IMR-90 (cell line): ENCODE measurements around the gene ADAMTS12. TPM values are rescaled to one million over a fixed set of nuclear protein-coding genes. Genes with fewer than 3 reads are reported as not detected.

ENCODE experiments used
- ATAC-seq: fragments of 200-7000 bp; cut with Tn5 transposase; 2 replicates; pipeline ENCODE4 v1.9.1; 2020; ENCODE audit warnings: low read depth, mild to moderate bottlenecking, moderate library complexity
- BruUV-seq: library from RNA; stranded (reverse); fragments of 400-500 nt; replicated peaks from 2 replicates; lab custom pipeline; 2021; lab: Mats Ljungman, UMichigan
- CTCF ChIA-PET: fragments of 300-600 bp; formaldehyde crosslinking; extraction: SDS; loops from one replicate; lab custom pipeline; 2021; ENCODE audit warnings: antibody characterized with exemption; lab: Yijun Ruan, JAX
- POLR2A ChIA-PET: fragments of 300-600 bp; sonication (Branson Sonifier 250); formaldehyde crosslinking; loops from one replicate; lab custom pipeline; 2022; ENCODE audit warnings: antibody characterized with exemption; ENCODE audit not compliant: unreplicated experiment; lab: Charles Lee
- DNase-seq: peaks from one replicate; pipeline ENCODE4 v3.0.0; 2013
- H2AFZ ChIP-seq: replicated peaks from 2 replicates; pipeline ENCODE3; 2013; ENCODE audit warnings: low read length, mild to moderate bottlenecking; ENCODE audit not compliant: poor library complexity
- H2AK5ac ChIP-seq: 2 replicates; pipeline ENCODE4 v1.6.1; 2013; ENCODE audit warnings: low read depth, low read length, inconsistent platforms
- H2AK9ac ChIP-seq: replicated peaks from 2 replicates; pipeline ENCODE3; 2013; ENCODE audit warnings: mild to moderate bottlenecking, low read depth, low read length, moderate library complexity; ENCODE audit not compliant: poor library complexity
- H2BK120ac ChIP-seq: 2 replicates; pipeline ENCODE4 v1.6.1; 2013; ENCODE audit warnings: low read depth, low read length, inconsistent platforms
- H2BK15ac ChIP-seq: 3 replicates; pipeline ENCODE4 v1.6.1; 2013; ENCODE audit warnings: low read depth, low read length, inconsistent platforms
- H2BK20ac ChIP-seq: 2 replicates; pipeline ENCODE4 v1.6.1; 2013; ENCODE audit warnings: low read depth, mild to moderate bottlenecking, inconsistent platforms, low read length, moderate library complexity
- H2BK5ac ChIP-seq: 2 replicates; pipeline ENCODE4 v1.6.1; 2013; ENCODE audit warnings: mild to moderate bottlenecking, low read depth, low read length, inconsistent platforms; ENCODE audit not compliant: poor library complexity, severe bottlenecking
- H3K14ac ChIP-seq: replicated peaks from 2 replicates; pipeline ENCODE4 v1.6.1; 2013; ENCODE audit warnings: low read depth, low read length, inconsistent platforms
- H3K18ac ChIP-seq: 2 replicates; pipeline ENCODE4 v1.6.1; 2013; ENCODE audit warnings: low read depth, low read length, control low read depth
- H3K23ac ChIP-seq: 2 replicates; pipeline ENCODE4 v1.6.1; 2013; ENCODE audit warnings: low read depth, low read length, inconsistent platforms
- H3K27ac ChIP-seq: 2 replicates; pipeline ENCODE4 v1.5.1; 2013; ENCODE audit warnings: mild to moderate bottlenecking, control low read depth, low read length; ENCODE audit not compliant: insufficient read depth
- H3K27me3 ChIP-seq: 2 replicates; pipeline ENCODE4 v1.6.1; 2013; ENCODE audit warnings: low read length; ENCODE audit not compliant: control insufficient read depth, insufficient read depth
- H3K36me3 ChIP-seq: 2 replicates; pipeline ENCODE4 v1.6.1; 2013; ENCODE audit warnings: low read length, mixed read lengths; ENCODE audit not compliant: control insufficient read depth, insufficient read depth
- H3K4ac ChIP-seq: 2 replicates; pipeline ENCODE4 v1.6.1; 2013; ENCODE audit warnings: low read depth, low read length, inconsistent platforms
- H3K4me1 ChIP-seq: 2 replicates; pipeline ENCODE4 v1.6.1; 2013; ENCODE audit warnings: low read length, mixed read lengths; ENCODE audit not compliant: control insufficient read depth, insufficient read depth
- H3K4me2 ChIP-seq: 2 replicates; pipeline ENCODE4 v1.6.1; 2013; ENCODE audit warnings: low read depth, mild to moderate bottlenecking, control low read depth, low read length, moderate library complexity
- H3K4me3 ChIP-seq: 2 replicates; pipeline ENCODE4 v1.5.1; 2013; ENCODE audit warnings: low read depth, mild to moderate bottlenecking, control low read depth, low read length, moderate library complexity; ENCODE audit not compliant: insufficient read depth
- H3K56ac ChIP-seq: 2 replicates; pipeline ENCODE4 v1.6.1; 2013; ENCODE audit warnings: low read length, inconsistent platforms; ENCODE audit not compliant: insufficient read depth; ENCODE audit errors: extremely low read depth
- H3K79me1 ChIP-seq, 2 experiments: 2 replicates each; pipeline ENCODE4 v1.6.1; 2013; ENCODE audit warnings: low read length in 2 of 2, inconsistent platforms in 1 of 2, low read depth in 1 of 2
- H3K9ac ChIP-seq: 2 replicates; pipeline ENCODE4 v1.6.1; 2013; ENCODE audit warnings: low read depth, low read length, control low read depth
- H3K9me1 ChIP-seq: 2 replicates; pipeline ENCODE4 v1.6.1; 2013; ENCODE audit warnings: low read length, inconsistent platforms; ENCODE audit not compliant: insufficient read depth
- H3K9me3 ChIP-seq: 2 replicates; pipeline ENCODE4 v1.6.1; 2013; ENCODE audit warnings: low read length; ENCODE audit not compliant: control insufficient read depth, insufficient read depth
- H4K20me1 ChIP-seq: 2 replicates; pipeline ENCODE4 v1.6.1; 2013; ENCODE audit warnings: low read length, inconsistent platforms; ENCODE audit not compliant: insufficient read depth
- H4K5ac ChIP-seq: 2 replicates; pipeline ENCODE4 v1.6.1; 2013; ENCODE audit warnings: mild to moderate bottlenecking, low read depth, low read length, control low read depth
- H4K8ac ChIP-seq, 2 experiments: 2 replicates each; pipeline ENCODE4 v1.6.1; 2013; ENCODE audit warnings: low read depth in 2 of 2, low read length in 2 of 2, control low read depth in 1 of 2, inconsistent platforms in 1 of 2
- H4K91ac ChIP-seq: 2 replicates; pipeline ENCODE4 v1.6.1; 2013; ENCODE audit warnings: low read depth, low read length, inconsistent platforms; ENCODE audit not compliant: insufficient read depth
- BHLHE40 ChIP-seq: fragments of 150-350 bp; IDR thresholded peaks from 2 replicates; pipeline ENCODE4 v1.6.1; 2016; ENCODE audit warnings: mild to moderate bottlenecking, low read depth, low read length
- CHD1 ChIP-seq: IDR thresholded peaks from 2 replicates; pipeline ENCODE4 v1.6.1; 2012; ENCODE audit warnings: low read depth, low read length, improper control_type of control experiment
- CTCF ChIP-seq: conservative IDR thresholded peaks from 2 replicates; pipeline ENCODE4 v1.5.1; 2012; ENCODE audit warnings: mild to moderate bottlenecking, low read depth, low read length, improper control_type of control experiment
- ELK1 ChIP-seq: fragments of 150-350 bp; IDR thresholded peaks from 2 replicates; pipeline ENCODE4 v1.6.1; 2016; ENCODE audit warnings: low read depth, mild to moderate bottlenecking, low read length, moderate library complexity, borderline replicate concordance
- FOS ChIP-seq: fragments of 150-350 bp; IDR thresholded peaks from 2 replicates; pipeline ENCODE4 v1.6.1; 2016; ENCODE audit warnings: low read depth, low read length
- MAFK ChIP-seq: IDR thresholded peaks from 2 replicates; pipeline ENCODE4 v1.6.1; 2012; ENCODE audit warnings: low read depth, low read length, improper control_type of control experiment
- MAZ ChIP-seq: IDR thresholded peaks from 2 replicates; pipeline ENCODE4 v1.6.1; 2012; ENCODE audit warnings: low read depth, mild to moderate bottlenecking, low read length, improper control_type of control experiment, moderate library complexity, borderline replicate concordance
- NFE2L2 ChIP-seq: fragments of 150-350 bp; IDR thresholded peaks from 2 replicates; pipeline ENCODE4 v1.6.1; 2016; ENCODE audit warnings: low read depth, mild to moderate bottlenecking, low read length
- POLR2A ChIP-seq: IDR thresholded peaks from 2 replicates; pipeline ENCODE4 v1.6.1; 2012; ENCODE audit warnings: mild to moderate bottlenecking, low read depth, low read length
- RCOR1 ChIP-seq: IDR thresholded peaks from 2 replicates; pipeline ENCODE4 v1.6.1; 2012; ENCODE audit warnings: mild to moderate bottlenecking, low read length, improper control_type of control experiment; ENCODE audit not compliant: insufficient replicate concordance
- SMC3 ChIP-seq: fragments of 150-350 bp; IDR thresholded peaks from 2 replicates; pipeline ENCODE4 v1.6.1; 2016; ENCODE audit warnings: low read depth, mild to moderate bottlenecking, antibody characterized with exemption, low read length, moderate library complexity
- USF2 ChIP-seq: fragments of 150-350 bp; IDR thresholded peaks from 2 replicates; pipeline ENCODE4 v1.6.1; 2017; ENCODE audit warnings: mild to moderate bottlenecking, antibody characterized with exemption, low read length, low read depth
- WGBS, 2 experiments: methylation state at CpG; one replicate each; pipeline versions ENCODE4 v1.1.5 to v1.1.7; 2013; ENCODE audit warnings: missing lambda C conversion rate in 2 of 2; ENCODE audit not compliant: insufficient read length in 1 of 2; ENCODE audit errors: extremely low coverage in 2 of 2; 5-methylcytosine and 5-hydroxymethylcytosine counted together
- dilution Hi-C: fragments of 300-500 bp; cut with HindIII; formaldehyde crosslinking; loops from one replicate; pipeline ENCODE4 v1.14.3; 2018; ENCODE audit warnings: low sequenced_read_pairs; ENCODE audit not compliant: unreplicated experiment
- in situ Hi-C: fragments of 300-500 bp; cut with MboI; formaldehyde crosslinking; loops from 3 replicates; pipeline ENCODE4 v1.14.3; 2019; ENCODE audit warnings: low sequenced_read_pairs, inconsistent platforms, mixed read lengths
- intact Hi-C: fragments of 100-400 bp; cut with micrococcal nuclease; formaldehyde crosslinking; loops from 2 replicates; pipeline ENCODE4 v1.10.0; 2022
- polyA plus RNA-seq, 3 experiments: library from polyadenylated mRNA; depleted of rRNA; stranded (reverse); fragments of >200 nt; gene quantifications; 2 replicates each; pipeline ENCODE4 v1.2.3, GENCODE V29; 2012; ENCODE audit warnings: low replicate concordance in 1 of 3
- total RNA-seq: library from RNA; depleted of rRNA; stranded (reverse); fragments of >200 nt; gene quantifications from 2 replicates; pipeline ENCODE4 v1.2.3, GENCODE V29; 2012

The ADAMTS12 gene
- total and polyA plus RNA-seq, 2 of the 4 experiments (the other 2 are of a cell fraction): 27.3 to 51.3 TPM

DNA sequence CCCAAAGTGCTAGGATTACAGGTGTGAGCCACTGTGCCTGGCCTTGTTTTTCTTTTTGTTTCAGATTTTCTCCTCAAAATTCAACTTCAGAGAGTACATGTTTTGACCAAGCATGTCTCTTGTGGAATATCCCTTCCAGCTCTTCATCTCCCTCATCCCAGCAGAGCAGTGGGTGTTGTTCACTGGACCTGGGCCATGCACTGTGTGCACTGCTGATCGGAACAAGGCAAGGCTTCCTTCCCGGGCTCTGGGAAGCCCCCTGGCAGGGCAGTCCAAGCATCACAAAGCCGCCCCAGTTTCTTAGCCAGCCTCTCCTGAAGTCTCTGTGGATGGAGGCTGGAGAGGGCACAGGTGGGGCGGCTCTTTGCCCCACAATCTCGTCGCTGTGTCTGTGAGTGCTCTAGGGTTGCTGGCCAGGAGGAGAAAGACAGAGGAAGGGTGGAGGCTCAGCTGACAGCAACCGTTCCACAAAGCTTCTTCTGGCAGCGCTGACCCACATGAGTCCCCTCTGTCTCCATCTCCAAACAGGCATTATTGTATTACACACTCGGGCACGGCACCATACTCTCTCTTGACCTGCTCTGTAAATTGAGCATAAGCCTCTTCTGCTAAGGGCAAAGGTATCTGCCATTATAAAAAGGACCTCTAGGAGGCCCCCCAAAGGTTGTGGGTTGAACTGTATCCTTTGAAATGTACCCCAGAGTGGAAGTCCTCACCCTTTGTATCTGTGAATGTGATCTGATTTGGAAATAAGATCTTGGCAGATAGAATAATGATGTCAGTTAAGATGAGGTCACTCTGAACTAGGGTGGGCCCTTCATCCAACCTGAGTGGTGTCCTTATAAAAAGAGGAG is 361.4 kb downstream of the ADAMTS12 start:
- no peak overlapping the region for H2AFZ ChIP-seq
- H4K91ac ChIP-seq: no peak overlapping the region
- no peak overlapping the region for H4K8ac ChIP-seq
- TF ChIP-seq FOS (no peak), ELK1 (no peak), CHD1 (no peak), NFE2L2 (no peak), POLR2A (no peak), RCOR1 (no peak), BHLHE40 (no peak), MAZ (no peak), SMC3 (no peak), USF2 (no peak), CTCF (no peak), MAFK (no peak)
- no peak overlapping the region for H3K14ac ChIP-seq
- H2AK9ac ChIP-seq: no peak overlapping the region
- H3K23ac ChIP-seq: no peak overlapping the region
- peaks cover 4% of the 10 kb centered on the region for H3K36me3 ChIP-seq
- intact Hi-C loops: no loop called here
- no peaks in the 10 kb centered on the region for H4K20me1 ChIP-seq
- in situ Hi-C loops: no loop called here
- H2BK5ac ChIP-seq: no peak overlapping the region
- CTCF ChIA-PET: no interaction called here
- no peak overlapping the region for H3K56ac ChIP-seq
- no peaks in the 10 kb centered on the region for H3K79me1 ChIP-seq
- H2AK5ac ChIP-seq: no peak overlapping the region
- H2BK20ac ChIP-seq: no peak overlapping the region
- no peak overlapping the region for H3K4me2 ChIP-seq
- BruUV-seq: no TSS peak
- no peak overlapping the region for H3K27ac ChIP-seq
- no peak overlapping the region for H3K4ac ChIP-seq
- no peak overlapping the region for H4K5ac ChIP-seq
- no peaks in the 10 kb centered on the region for H3K9me1 ChIP-seq
- no peaks in the 10 kb centered on the region for H3K4me1 ChIP-seq
- no peaks in the 10 kb centered on the region for H3K27me3 ChIP-seq
- no peak overlapping the region for H3K18ac ChIP-seq
- no CpG with 5 or more reads among the region's 10 CpGs for WGBS, 2 experiments
- H3K4me3 ChIP-seq: no peak overlapping the region
- no peaks in the 10 kb centered on the region for H3K9me3 ChIP-seq
- no peak for DNase-seq
- H3K9ac ChIP-seq: no peak overlapping the region
- no peak overlapping the region for H2BK15ac ChIP-seq
- POLR2A ChIA-PET: no interaction called here
- dilution Hi-C loops: no loop called here
- no peak overlapping the region for H2BK120ac ChIP-seq
- no peak for ATAC-seq
